ENCODE data around the gene TXNDC11.

DNA sequence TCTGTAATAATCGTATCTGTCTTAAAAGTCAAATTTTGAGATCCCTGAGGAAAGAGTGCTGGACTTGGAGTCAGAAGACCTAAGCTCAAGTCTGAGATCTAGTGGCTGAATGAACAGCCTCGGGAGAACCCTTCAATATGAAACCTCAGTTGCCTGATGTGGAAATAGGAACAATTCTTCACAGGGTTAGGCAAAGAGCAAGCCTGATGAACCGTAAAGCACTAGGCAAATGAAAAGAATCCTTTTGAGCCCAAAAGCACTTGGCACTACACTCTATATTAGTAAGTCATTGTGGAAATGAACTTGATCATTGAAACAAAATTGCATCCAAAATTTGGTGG, 20.2 kb downstream of the TXNDC11 start:
- no peak for TF ChIP-seq EZH2phosphoT487 (IDR thresholded peaks at IDR 0.05; ENCODE audit: insufficient read depth, low read depth)
- no peak for TF ChIP-seq EZH2 (IDR thresholded peaks at IDR 0.05; ENCODE audit: insufficient read depth, poor library complexity, severe bottlenecking)

All from GM23248 (cell line).